SK-N-SH treated with all-trans-retinoic acid at 6 μM for 48 hours (cell line): ENCODE data around the gene PDZK1IP1.
"Not testable (repeated sequence)": the region's sequence is repeated elsewhere in the genome, so short reads cannot be mapped to it uniquely, and the experiment has no call there.

Source experiments
- ATAC-seq: fragments of 200-7000 bp; cut with Tn5 transposase; 3 replicates; pipeline ENCODE4 v1.9.1; 2020; ENCODE audit warnings: mild to moderate bottlenecking, moderate library complexity
- ARNTL ChIP-seq: fragments of 450-650 bp; formaldehyde crosslinking; IDR thresholded peaks from 2 replicates; pipeline ENCODE4 v1.5.0; 2020; ENCODE audit warnings: low read depth, mild to moderate bottlenecking, moderate library complexity, borderline replicate concordance
- BACH2 ChIP-seq: fragments of 250-450 bp; sonication (Bioruptor Pico); IDR thresholded peaks from 2 replicates; pipeline ENCODE4 v1.9.0; 2021; ENCODE audit warnings: mild to moderate bottlenecking, borderline replicate concordance
- CSDC2 ChIP-seq: fragments of 250-450 bp; sonication (Bioruptor Pico); IDR thresholded peaks from 2 replicates; pipeline ENCODE4 v1.5.0; 2020; ENCODE audit warnings: mild to moderate bottlenecking, moderate library complexity
- ESRRG ChIP-seq: fragments of 250-450 bp; sonication (Bioruptor Pico); IDR thresholded peaks from 2 replicates; pipeline ENCODE4 v1.6.1; 2021; ENCODE audit warnings: mild to moderate bottlenecking
- GLIS3 ChIP-seq: fragments of 250-450 bp; sonication (Bioruptor Pico); IDR thresholded peaks from 2 replicates; pipeline ENCODE4 v1.5.0; 2020; ENCODE audit warnings: mild to moderate bottlenecking, moderate library complexity
- ISL1 ChIP-seq: fragments of 250-450 bp; sonication (Bioruptor Pico); IDR thresholded peaks from 2 replicates; pipeline ENCODE4 v2.1.2; 2022; ENCODE audit warnings: mild to moderate bottlenecking, moderate library complexity
- OSR1 ChIP-seq: fragments of 250-450 bp; sonication (Bioruptor Pico); IDR thresholded peaks from 2 replicates; pipeline ENCODE4 v1.8.0; 2022; ENCODE audit warnings: moderate library complexity, mild to moderate bottlenecking, inconsistent platforms
- PPARA ChIP-seq: fragments of 250-450 bp; sonication (Bioruptor Pico); IDR thresholded peaks from 2 replicates; pipeline ENCODE4 v1.5.0; 2020; ENCODE audit warnings: mild to moderate bottlenecking, borderline replicate concordance
- RARB ChIP-seq: fragments of 250-450 bp; sonication (Bioruptor Pico); IDR thresholded peaks from 2 replicates; pipeline ENCODE4 v1.8.0; 2021; ENCODE audit warnings: mild to moderate bottlenecking, moderate library complexity
- SNAI2 ChIP-seq: fragments of 250-450 bp; sonication (Bioruptor Pico); IDR thresholded peaks from 2 replicates; pipeline ENCODE4 v1.5.0; 2020; ENCODE audit warnings: mild to moderate bottlenecking, moderate library complexity
- TCF4 ChIP-seq: fragments of 250-450 bp; sonication (Bioruptor Pico); IDR thresholded peaks from 2 replicates; pipeline ENCODE4 v1.8.0; 2021; ENCODE audit warnings: mild to moderate bottlenecking, moderate library complexity, borderline replicate concordance
- TOX ChIP-seq: fragments of 250-450 bp; sonication (Bioruptor Pico); IDR thresholded peaks from 2 replicates; pipeline ENCODE4 v1.8.0; 2021; ENCODE audit warnings: mild to moderate bottlenecking, moderate library complexity, borderline replicate concordance
- ZC3H10 ChIP-seq: fragments of 250-450 bp; sonication (Bioruptor Pico); IDR thresholded peaks from 2 replicates; pipeline ENCODE4 v1.5.1; 2021; ENCODE audit warnings: mild to moderate bottlenecking, moderate library complexity
- ZFP3 ChIP-seq: fragments of 250-450 bp; sonication (Bioruptor Pico); IDR thresholded peaks from 2 replicates; pipeline ENCODE4 v1.5.0; 2020; ENCODE audit warnings: mild to moderate bottlenecking, moderate library complexity
- ZNF565 ChIP-seq: fragments of 450-650 bp; formaldehyde crosslinking; conservative IDR thresholded peaks from 2 replicates; pipeline ENCODE4 v1.5.0; 2020; ENCODE audit warnings: low read depth, mild to moderate bottlenecking, moderate library complexity
- ZNF70 ChIP-seq: fragments of 450-650 bp; formaldehyde crosslinking; IDR thresholded peaks from 2 replicates; pipeline ENCODE4 v1.5.0; 2020; ENCODE audit warnings: mild to moderate bottlenecking, moderate library complexity
- ZNF8 ChIP-seq: fragments of 450-650 bp; formaldehyde crosslinking; IDR thresholded peaks from 2 replicates; pipeline ENCODE4 v1.5.0; 2020; ENCODE audit warnings: mild to moderate bottlenecking, moderate library complexity
- TF ChIP-seq, protein P1 (sequence below): fragments of 250-450 bp; sonication (Bioruptor Pico); IDR thresholded peaks from 2 replicates; pipeline ENCODE4 v1.5.0; 2020; ENCODE audit warnings: mild to moderate bottlenecking, moderate library complexity
- TF ChIP-seq, protein P2 (sequence below): fragments of 250-450 bp; sonication (Bioruptor Pico); IDR thresholded peaks from 2 replicates; pipeline ENCODE4 v1.5.1; 2021; ENCODE audit warnings: mild to moderate bottlenecking, moderate library complexity
- TF ChIP-seq, protein P3 (sequence below): fragments of 250-450 bp; sonication (Bioruptor Pico); IDR thresholded peaks from 2 replicates; pipeline ENCODE4 v1.8.0; 2020; ENCODE audit warnings: mild to moderate bottlenecking, moderate library complexity, borderline replicate concordance

The PDZK1IP1 gene

GRCh38 chr1:47160716-47161115 is 29.1 kb downstream of the PDZK1IP1 start:
- TF ChIP-seq ESRRG (CRISPR knock-in tag) (no peak), SNAI2 (CRISPR knock-in tag) (no peak), ZFP3 (CRISPR knock-in tag) (no peak), ZNF565 (no peak), CSDC2 (CRISPR knock-in tag) (no peak), TCF4 (no peak), ZNF8 (CRISPR knock-in tag) (no peak), PPARA (CRISPR knock-in tag) (no peak), ISL1 (CRISPR knock-in tag) (no peak), RARB (no peak), ARNTL (CRISPR knock-in tag) (no peak), BACH2 (CRISPR knock-in tag) (no peak), ZC3H10 (CRISPR knock-in tag) (no peak), GLIS3 (CRISPR knock-in tag) (no peak), OSR1 (CRISPR knock-in tag) (no peak), ZNF70 (CRISPR knock-in tag) (no peak), TOX (no peak)
- TF ChIP-seq, protein P1, sequence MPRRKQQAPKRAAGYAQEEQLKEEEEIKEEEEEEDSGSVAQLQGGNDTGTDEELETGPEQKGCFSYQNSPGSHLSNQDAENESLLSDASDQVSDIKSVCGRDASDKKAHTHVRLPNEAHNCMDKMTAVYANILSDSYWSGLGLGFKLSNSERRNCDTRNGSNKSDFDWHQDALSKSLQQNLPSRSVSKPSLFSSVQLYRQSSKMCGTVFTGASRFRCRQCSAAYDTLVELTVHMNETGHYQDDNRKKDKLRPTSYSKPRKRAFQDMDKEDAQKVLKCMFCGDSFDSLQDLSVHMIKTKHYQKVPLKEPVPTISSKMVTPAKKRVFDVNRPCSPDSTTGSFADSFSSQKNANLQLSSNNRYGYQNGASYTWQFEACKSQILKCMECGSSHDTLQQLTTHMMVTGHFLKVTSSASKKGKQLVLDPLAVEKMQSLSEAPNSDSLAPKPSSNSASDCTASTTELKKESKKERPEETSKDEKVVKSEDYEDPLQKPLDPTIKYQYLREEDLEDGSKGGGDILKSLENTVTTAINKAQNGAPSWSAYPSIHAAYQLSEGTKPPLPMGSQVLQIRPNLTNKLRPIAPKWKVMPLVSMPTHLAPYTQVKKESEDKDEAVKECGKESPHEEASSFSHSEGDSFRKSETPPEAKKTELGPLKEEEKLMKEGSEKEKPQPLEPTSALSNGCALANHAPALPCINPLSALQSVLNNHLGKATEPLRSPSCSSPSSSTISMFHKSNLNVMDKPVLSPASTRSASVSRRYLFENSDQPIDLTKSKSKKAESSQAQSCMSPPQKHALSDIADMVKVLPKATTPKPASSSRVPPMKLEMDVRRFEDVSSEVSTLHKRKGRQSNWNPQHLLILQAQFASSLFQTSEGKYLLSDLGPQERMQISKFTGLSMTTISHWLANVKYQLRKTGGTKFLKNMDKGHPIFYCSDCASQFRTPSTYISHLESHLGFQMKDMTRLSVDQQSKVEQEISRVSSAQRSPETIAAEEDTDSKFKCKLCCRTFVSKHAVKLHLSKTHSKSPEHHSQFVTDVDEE (CRISPR knock-in tag) = no peak
- TF ChIP-seq, protein P2, sequence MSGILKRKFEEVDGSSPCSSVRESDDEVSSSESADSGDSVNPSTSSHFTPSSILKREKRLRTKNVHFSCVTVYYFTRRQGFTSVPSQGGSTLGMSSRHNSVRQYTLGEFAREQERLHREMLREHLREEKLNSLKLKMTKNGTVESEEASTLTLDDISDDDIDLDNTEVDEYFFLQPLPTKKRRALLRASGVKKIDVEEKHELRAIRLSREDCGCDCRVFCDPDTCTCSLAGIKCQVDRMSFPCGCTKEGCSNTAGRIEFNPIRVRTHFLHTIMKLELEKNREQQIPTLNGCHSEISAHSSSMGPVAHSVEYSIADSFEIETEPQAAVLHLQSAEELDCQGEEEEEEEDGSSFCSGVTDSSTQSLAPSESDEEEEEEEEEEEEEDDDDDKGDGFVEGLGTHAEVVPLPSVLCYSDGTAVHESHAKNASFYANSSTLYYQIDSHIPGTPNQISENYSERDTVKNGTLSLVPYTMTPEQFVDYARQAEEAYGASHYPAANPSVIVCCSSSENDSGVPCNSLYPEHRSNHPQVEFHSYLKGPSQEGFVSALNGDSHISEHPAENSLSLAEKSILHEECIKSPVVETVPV (CRISPR knock-in tag) = no peak
- TF ChIP-seq, protein P3, sequence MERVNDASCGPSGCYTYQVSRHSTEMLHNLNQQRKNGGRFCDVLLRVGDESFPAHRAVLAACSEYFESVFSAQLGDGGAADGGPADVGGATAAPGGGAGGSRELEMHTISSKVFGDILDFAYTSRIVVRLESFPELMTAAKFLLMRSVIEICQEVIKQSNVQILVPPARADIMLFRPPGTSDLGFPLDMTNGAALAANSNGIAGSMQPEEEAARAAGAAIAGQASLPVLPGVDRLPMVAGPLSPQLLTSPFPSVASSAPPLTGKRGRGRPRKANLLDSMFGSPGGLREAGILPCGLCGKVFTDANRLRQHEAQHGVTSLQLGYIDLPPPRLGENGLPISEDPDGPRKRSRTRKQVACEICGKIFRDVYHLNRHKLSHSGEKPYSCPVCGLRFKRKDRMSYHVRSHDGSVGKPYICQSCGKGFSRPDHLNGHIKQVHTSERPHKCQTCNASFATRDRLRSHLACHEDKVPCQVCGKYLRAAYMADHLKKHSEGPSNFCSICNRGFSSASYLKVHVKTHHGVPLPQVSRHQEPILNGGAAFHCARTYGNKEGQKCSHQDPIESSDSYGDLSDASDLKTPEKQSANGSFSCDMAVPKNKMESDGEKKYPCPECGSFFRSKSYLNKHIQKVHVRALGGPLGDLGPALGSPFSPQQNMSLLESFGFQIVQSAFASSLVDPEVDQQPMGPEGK = no peak
- no peak for ATAC-seq

GRCh38 chr1:47157957-47158356 is 31.9 kb downstream of the PDZK1IP1 start:
- not testable (repeated sequence) for ATAC-seq

- not testable (repeated sequence) for ATAC-seq
These were observed 33.4 kb downstream of the PDZK1IP1 start for GRCh38 chr1:47156457-47156856.

DNA sequence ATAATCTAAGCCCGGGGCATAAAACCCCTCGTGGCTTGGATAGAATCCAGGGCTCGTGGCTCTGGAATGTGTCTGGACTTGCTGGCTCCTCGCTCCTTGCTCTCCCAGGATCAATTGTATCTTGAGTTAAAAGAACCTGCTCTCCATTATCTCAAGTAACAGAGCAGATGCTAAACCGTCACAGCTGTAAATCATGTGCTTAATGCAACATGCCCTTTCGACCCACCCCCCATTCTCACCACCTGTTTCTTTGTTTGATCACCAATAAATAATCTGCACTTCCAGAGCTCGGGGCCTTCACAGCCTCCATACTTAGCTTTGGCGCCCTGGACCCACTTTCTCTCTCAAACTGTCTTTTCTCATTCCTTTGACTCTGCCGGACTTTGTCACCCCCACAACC is 40.7 kb downstream of the PDZK1IP1 start:
- not testable (repeated sequence) for ATAC-seq

GRCh38 chr1:47147047-47147785 is 42.6 kb downstream of the PDZK1IP1 start:
- ATAC-seq = peak; percentile 51
- TF ChIP-seq TCF4 = no peak

DNA sequence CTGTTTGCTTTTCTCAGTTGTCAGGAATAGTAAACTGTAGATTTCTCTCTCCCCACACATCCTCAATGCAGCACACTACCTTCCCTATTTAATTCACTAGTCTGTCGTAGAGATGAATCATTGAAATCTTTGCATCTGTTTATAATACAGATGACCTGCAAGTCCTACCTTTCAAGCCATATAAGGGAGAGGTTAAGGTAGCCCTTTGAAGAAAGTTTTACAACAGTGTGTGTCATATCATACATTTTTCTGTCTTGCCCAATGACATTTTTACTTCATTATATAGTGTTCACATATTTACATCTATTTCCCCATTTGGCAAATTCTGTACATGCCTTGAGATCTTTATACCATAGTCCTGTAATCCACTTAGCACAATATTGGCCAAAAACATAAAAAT is 43.3 kb downstream of the PDZK1IP1 start:
- ATAC-seq = not testable (repeated sequence)

DNA sequence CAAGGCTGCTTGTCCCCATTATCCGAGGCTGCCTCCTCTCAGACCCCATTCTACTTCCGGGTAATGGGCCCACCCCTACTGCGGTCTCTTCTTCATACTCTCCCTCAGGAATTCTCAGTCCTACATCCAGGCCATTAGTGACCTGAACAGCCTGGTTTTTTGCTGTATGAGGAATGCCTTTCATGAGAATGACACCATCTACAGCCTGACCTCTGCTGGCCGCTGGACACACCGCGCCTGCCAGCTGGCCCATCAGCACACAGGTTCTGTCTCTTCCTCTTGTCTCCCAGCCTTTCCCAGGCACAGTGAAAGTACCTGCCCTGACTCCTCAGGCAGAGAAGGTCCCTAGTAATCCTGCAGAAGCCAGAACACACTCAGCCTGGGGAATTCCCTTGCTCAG is 46.2 kb downstream of the PDZK1IP1 start:
- ATAC-seq = peak; percentile 86

- ATAC-seq = not testable (repeated sequence)
These were observed 49.5 kb downstream of the PDZK1IP1 start for GRCh38 chr1:47140358-47140757.
